HG03039 (cell line): ENCODE measurements around the gene OR10A6.

Source experiments
- ATAC-seq: cut with Tn5 transposase; IDR thresholded peaks from one replicate; pipeline ENCODE4 v1.9.1; 2021; ENCODE audit warnings: mild to moderate bottlenecking, moderate library complexity; ENCODE audit not compliant: unreplicated experiment

OR10A6 gene

GRCh38 chr11:7911011-7911410, 20.1 kb downstream of the OR10A6 start:
- ATAC-seq: no peak

- no peak for ATAC-seq
Measured at GRCh38 chr11:7910286-7910788, 20.7 kb downstream of the OR10A6 start.

- ATAC-seq: no peak
Measured at GRCh38 chr11:7909585-7910285, 21.3 kb downstream of the OR10A6 start.

GRCh38 chr11:7907121-7907520, 23.9 kb downstream of the OR10A6 start:
- no peak for ATAC-seq

- no peak for ATAC-seq
Measured at GRCh38 chr11:7906481-7906880, 24.6 kb downstream of the OR10A6 start.

- no peak for ATAC-seq
Measured at GRCh38 chr11:7905961-7906429, 25.1 kb downstream of the OR10A6 start.

- no peak for ATAC-seq
Measured at GRCh38 chr11:7905549-7905948, 25.5 kb downstream of the OR10A6 start.

- no peak for ATAC-seq
Measured at GRCh38 chr11:7904917-7905316, 26.2 kb downstream of the OR10A6 start.

- no peak for ATAC-seq
Measured at GRCh38 chr11:7903940-7904339, 27.1 kb downstream of the OR10A6 start.

- ATAC-seq: no peak
Measured at GRCh38 chr11:7901319-7901854, 29.7 kb downstream of the OR10A6 start.

- no peak for ATAC-seq
Measured at GRCh38 chr11:7900686-7901085, 30.4 kb downstream of the OR10A6 start.

GRCh38 chr11:7899418-7899817, 31.6 kb downstream of the OR10A6 start:
- no peak for ATAC-seq

- ATAC-seq: no peak
Measured at GRCh38 chr11:7898666-7899283, 32.3 kb downstream of the OR10A6 start.

GRCh38 chr11:7896009-7896785, 34.9 kb downstream of the OR10A6 start:
- no peak for ATAC-seq

GRCh38 chr11:7894251-7894650, 36.8 kb downstream of the OR10A6 start:
- ATAC-seq: no peak

- no peak for ATAC-seq
Measured at GRCh38 chr11:7893796-7894195, 37.3 kb downstream of the OR10A6 start.

GRCh38 chr11:7892840-7893254, 38.2 kb downstream of the OR10A6 start:
- ATAC-seq: peak; percentile 36

- no peak for ATAC-seq
Measured at GRCh38 chr11:7892059-7892699, 38.9 kb downstream of the OR10A6 start.

- no peak for ATAC-seq
Measured at GRCh38 chr11:7890417-7891172, 40.5 kb downstream of the OR10A6 start.

GRCh38 chr11:7889985-7890384, 41.1 kb downstream of the OR10A6 start:
- ATAC-seq: no peak
